GM18517 (cell line): ENCODE measurements around the gene AHRR.
"Not testable (repeated sequence)": the region's sequence is repeated elsewhere in the genome, so short reads cannot be mapped to it uniquely, and the experiment has no call there.

ENCODE experiments used
- ATAC-seq: cut with Tn5 transposase; IDR thresholded peaks from one replicate; pipeline ENCODE4 v1.9.1; 2021; ENCODE audit warnings: mild to moderate bottlenecking, moderate library complexity; ENCODE audit not compliant: unreplicated experiment

Gene AHRR

GRCh38 chr5:470961-471749 lies 149.6 kb downstream of the AHRR start:
- no peak for ATAC-seq

GRCh38 chr5:471750-472058 lies 150.2 kb downstream of the AHRR start:
- ATAC-seq: no peak

DNA sequence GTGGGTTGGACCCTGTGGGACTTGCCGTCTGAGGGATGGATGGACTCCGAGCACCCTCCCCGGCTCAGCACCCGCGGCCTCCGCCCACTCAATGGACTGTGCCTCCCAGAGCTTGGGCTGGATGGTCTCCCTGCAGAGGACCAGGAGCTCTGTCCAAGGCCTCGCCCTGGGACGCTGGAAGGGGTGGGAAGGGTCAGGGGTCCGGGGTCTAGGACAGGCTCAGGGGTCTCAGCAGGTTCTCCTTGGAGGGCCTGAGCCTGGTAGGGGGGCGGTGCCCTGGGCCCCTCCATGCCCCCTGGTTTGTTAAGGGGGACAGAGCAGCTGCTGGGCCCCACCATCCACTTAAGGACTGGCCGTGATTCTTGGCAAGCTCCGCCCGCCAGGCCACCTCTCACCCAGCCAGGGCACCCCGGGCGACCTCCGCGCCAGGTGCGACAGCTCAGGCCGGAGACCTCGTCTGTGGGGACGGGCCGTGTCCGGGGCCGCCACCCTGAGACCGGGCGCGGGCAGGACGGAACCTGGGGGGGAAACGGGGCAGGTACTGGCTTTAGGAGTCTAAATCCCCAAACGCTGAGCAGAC lies 150.7 kb downstream of the AHRR start:
- peak; percentile 7 for ATAC-seq

DNA sequence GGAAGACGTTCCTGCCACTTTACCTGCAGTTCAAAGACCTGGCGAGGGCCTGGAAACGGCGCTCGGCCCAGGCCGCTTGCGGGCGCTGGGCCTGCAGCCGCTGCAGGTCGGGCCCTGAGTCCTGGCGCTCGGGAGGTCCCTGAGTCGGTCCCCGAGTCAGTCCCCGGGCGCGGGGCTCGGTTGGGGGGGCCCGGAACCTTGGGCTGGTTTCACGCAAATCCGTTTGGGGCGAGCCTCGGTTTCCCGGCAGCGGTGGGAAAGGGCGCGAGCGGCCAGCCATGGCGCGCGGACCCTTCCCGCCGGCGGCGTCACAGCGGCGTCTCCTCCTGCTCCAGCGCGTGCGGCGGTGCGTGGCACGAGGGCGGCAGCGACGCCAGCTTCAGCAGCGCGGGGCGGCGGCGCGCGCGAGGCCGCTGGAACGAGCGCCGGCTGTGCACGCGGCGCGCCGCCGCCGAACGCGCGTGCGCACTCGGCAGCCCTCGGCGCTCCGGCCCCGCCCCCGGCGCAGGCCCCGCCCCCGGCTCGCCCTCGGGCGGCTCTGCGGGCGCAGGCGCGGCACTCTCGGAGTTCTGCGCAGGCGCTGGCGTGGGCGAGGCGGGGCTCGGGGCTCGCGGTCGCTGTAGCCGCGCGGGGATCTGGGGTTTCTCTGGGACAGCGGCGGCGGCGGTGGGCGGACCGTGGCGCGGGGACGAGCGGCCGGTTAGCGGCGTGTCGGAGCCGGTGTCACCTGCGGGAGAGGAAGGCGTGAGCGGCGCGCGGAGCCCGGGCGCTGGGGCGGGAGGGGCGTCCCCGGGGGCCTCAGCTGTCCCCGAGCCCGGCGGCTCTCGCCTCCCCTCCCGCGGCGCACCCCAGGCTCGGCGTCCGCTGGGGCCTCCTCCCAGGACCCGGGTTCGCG lies 151.4 kb downstream of the AHRR start:
- ATAC-seq: peak; percentile 52

DNA sequence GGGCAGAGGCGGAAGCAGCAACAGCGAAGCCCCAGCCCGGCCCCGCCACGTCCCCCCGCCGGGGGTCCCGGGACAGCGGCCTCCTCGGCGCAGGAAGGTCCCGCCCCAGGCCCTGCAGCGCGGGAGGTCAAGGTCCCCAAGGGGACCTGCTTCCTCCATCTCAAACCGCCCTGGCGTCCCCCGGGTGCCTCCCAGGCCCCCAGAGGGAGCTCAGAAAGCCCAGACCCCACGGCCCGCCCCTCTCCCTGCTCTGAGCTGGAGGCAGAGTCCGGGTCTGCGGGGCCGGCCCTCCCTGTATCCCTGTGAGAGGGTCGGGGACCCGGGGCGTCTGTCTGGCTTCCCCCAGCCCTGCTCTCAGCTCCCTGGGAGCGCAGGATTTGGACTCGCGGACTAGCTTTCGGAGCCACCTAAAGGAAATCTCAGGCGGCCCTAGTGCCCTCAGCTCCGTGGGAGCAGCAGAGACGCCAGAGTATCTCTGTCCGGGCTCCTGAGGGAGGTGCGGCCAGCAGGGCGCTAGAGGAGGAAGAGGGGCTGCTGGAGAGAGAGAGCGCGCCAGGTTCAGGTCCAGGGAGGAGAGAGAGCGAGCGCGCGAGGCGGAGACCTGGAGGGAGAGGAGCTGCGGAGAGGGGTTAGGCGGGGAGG lies 152.2 kb downstream of the AHRR start:
- peak; percentile 28 for ATAC-seq

GRCh38 chr5:474232-474839 lies 152.8 kb downstream of the AHRR start:
- not testable (repeated sequence) for ATAC-seq

GRCh38 chr5:474840-475661 lies 153.5 kb downstream of the AHRR start:
- ATAC-seq: no peak

GRCh38 chr5:475704-476101 lies 154.2 kb downstream of the AHRR start:
- no peak for ATAC-seq

DNA sequence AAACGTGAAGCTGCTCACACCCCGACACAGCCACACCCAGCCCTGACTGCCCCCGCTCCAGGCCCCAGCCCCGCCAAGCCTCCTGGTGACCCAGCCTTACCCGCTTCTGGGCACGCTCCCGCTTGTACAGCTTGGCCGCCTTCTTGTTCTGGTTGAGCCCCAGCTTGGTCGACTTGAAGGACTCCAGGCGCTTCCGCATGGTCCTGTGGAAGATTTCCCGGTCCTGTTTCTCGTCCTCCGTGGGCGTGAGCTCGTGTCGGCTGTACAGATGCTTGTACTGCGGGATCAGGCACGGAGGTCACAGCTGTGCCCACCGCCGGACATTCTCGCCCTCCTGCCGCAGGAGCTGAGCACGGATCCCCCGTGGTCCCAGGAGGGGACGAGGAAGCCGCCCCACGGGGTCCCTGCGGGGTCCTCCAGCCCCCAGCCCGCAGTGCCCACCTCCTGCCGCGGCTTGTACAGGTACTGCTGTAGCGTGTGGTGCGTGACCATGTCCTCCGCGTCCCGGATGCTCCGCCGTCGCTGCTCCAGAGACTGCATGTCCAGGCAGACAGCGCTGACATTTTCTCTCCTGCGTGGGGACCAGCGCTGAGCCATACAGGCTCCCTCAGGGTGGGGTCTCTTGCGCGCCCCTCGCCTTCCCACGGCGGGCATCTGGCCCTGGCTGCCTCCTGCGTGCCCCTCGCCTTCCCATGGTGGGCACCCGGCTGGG lies 154.7 kb downstream of the AHRR start:
- ATAC-seq: no peak

DNA sequence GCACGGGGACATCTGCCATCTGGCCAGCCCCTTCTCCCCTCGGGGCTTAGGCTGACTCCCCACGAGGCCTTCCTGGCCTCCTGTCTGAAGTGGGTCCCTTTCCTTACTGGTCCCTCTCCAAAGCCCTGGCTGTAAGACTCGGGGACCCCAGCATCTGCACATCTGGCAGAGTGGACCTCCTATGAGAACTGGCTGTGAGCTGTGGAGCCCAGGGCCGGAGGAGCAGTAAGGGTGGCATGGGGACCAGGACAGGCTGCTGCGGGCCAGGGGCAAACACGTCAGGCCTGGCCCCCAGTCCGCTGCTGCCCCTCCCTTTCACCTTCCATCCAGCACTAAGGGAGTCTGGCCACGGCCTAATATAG lies 155.3 kb downstream of the AHRR start:
- no peak for ATAC-seq

GRCh38 chr5:477247-477646 lies 155.7 kb downstream of the AHRR start:
- ATAC-seq: no peak

DNA sequence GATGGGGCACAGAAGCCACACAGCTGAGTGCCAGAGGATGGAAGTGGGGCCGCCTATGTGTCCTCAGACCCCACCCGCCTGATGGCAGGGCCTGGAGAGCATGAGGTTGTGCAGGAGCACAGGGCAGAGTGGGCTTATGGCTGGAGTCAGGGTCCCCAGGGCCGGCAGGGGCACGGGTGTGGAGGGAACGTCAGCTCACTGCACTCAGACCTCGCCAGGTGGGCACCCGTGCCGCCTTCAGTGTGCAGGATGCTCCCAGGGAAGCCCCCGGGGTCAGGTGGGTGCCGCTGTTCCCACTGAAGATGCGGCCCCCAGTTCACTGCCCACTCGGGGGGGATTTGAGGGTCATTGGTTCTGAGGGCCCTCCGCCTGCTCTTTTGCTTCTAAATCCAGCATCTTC lies 156.4 kb downstream of the AHRR start:
- no peak for ATAC-seq

DNA sequence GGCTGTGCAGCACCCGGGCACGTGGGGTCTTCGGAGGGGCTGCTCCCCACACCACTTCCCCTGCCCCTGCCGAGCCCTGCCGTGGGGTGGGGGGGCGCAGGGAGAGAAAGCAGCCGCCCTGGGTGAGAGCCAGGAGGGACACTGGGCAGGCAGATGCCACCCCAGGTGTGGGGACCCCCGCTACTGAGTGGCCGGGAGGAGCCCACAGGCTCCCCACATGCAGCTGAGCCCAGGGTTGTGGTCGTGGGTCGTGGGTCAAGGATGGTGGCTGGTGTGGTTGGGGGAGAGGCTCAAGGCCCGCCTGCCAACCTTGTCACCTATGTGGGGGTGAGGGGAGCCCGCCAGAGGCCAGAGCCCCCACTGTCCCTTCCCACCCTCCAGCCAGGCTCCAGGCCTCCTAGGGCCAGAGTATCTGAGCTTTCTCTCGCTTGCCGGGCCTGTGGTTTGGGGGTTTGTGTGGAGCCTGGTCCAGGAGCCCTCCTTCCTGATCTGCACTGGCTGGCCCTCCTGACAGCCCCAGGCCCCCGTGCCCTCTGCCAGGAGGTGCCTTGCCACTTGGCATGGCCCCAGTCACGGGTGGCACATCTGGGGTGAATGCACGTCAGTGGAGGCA lies 157.0 kb downstream of the AHRR start:
- ATAC-seq: no peak

GRCh38 chr5:478982-479535 lies 157.5 kb downstream of the AHRR start:
- ATAC-seq: no peak

DNA sequence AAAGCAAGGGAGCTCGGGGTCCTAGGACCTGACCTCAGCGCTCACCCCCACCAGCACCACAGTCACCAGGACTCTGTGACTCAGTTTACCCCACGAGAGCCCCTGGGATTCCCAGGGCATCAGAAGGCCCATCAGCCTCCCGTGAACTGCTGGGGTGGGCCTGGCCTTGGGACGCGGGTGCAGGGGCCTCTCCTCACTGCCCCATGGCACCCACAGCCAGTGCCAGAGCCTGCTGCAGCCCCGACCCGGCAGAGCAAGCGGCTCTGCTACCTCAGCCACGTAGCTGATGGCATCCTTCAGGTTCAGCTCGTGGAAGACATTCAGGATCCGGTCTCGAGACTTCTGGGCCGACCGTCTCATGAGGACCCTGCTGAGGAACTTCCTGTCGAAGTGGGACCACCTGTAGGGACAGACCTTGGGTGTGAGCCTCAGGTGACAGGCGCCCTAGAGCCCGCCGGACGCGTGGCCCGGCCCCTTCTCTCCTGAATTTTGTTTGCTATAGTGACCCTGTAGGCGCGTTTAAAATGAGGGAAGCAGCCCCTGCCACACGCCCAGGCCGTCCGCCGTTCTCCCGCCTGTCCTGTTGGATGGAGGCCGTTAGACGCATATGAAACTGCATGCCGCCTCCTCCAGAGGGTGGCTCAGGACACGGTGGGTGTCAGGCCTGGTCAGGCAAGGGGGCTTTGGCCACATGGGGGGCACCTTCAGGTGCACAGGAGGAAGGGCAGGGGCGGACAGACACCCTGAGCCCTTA lies 158.2 kb downstream of the AHRR start:
- ATAC-seq: no peak

DNA sequence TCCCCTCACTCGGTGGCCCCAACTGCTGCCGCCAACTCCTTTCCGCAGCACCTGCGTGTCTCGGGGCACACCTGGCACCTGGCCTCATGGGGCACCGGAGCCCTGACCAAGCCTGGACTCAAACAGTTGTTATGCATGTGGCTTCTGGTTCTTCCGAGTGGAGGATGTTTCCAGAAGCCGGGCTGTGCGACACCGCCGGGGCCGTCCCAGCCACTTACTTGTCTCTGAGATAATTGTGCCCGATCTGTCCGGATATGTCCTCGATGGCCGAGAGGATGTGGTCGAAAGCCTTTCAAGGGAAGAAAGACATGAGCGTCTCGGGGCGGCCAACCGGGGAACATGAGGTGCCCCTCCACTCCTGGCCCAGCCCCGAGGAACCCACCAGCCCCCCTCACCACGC lies 159.8 kb downstream of the AHRR start:
- no peak for ATAC-seq

DNA sequence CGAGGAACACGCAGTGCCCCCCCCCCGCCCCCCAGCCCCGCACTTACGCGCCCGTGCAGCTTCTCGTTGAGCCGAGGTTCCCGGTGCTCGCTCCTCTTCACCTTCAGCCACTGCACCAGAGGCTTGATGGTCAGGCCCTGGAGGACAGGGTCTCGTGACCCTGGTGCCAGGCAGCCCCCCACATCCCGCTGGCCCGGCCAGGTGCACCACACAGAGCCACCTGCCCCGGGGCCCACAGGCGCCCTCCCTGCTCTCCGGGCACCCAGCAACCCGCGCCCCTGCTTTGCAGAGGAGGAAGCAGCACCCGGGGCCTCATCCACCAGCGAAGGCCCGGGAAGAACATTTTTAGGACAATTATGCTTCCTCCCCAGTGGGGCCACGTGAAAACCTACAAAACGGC lies 160.5 kb downstream of the AHRR start:
- no peak for ATAC-seq

DNA sequence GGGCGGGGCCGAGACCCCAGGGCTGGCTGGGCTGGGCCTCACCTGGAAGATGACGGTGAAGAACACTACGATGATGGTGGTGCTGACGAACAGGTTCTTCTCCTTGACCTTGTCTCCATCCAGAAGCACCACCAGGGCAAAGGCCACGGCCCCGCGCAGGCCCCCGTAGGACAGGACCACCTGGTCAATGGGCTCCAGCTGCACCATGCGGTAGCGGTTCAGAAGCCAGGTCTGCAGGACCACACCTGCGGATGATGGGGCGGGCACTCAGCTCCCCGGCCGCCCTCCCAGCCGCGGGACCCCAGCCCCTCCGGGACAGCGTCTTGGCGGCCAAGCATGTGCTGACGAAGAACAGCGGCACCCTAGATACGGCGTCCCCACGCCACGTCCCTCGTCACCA lies 161.0 kb downstream of the AHRR start:
- ATAC-seq: no peak
